Measurements from ENCODE around the gene DEFB110. TPM values are rescaled to one million over a fixed set of nuclear protein-coding genes. Genes with fewer than 3 reads are reported as not detected.

The DEFB110 gene
- polyA plus RNA-seq, 1 of the 3 experiments (the other 2 are of a cell fraction), result not detected

- no peak for TF ChIP-seq GATA2 (CRISPR knock-in tag; IDR thresholded peaks at IDR 0.05)
- no peak for TF ChIP-seq PBX3 (IDR thresholded peaks at IDR 0.05)
- no peak for TF ChIP-seq REST (IDR thresholded peaks at IDR 0.05; ENCODE audit: low read depth, low read length)
- no peak for TF ChIP-seq RXRA (IDR thresholded peaks at IDR 0.05; ENCODE audit: borderline replicate concordance, low read depth)
Measured at GRCh38 chr6:50047026-50047425, 25.2 kb upstream of the DEFB110 start (continued).

GRCh38 chr6:50030777-50031562 lies 9.2 kb upstream of the DEFB110 start:
- peak; percentile 34 for DNase-seq
- H3K4me2 ChIP-seq, result no peak overlapping the region
- no peaks in the 10 kb centered on the region for H3K9me3 ChIP-seq
- H3K9ac ChIP-seq, result no peak overlapping the region
- H3F3A ChIP-seq (replicated peaks; ENCODE audit: insufficient read depth), result no peaks in the 10 kb centered on the region
- H3K4me1 ChIP-seq (ENCODE audit: control insufficient read depth in 1 of 2, insufficient read depth in 2 of 2, low read depth in 1 of 2, low read length in 1 of 2), result no peaks in the 10 kb centered on the region; a peak in 1 of 4 replicates
- H2AFZ ChIP-seq (ENCODE audit: low read depth), result 0 out of 2 replicates have a peak overlapping the region, but pooled peaks have one; percentile 53
- no peaks in the 10 kb centered on the region for H3K27me3 ChIP-seq (ENCODE audit: insufficient read depth)
- H3K4me3 ChIP-seq (ENCODE audit: low read depth in 2 of 2, low read length in 1 of 2), result no peak overlapping the region
- no peaks in the 10 kb centered on the region for H4K20me1 ChIP-seq (ENCODE audit: insufficient read depth)
- WGBS (ENCODE audit: low lambda C conversion rate), result 19% methylated on average over 14 of the region's 18 CpGs
- no peaks in the 10 kb centered on the region for H3K9me2 ChIP-seq
- H3K36me3 ChIP-seq (replicated peaks in 1 of 2; ENCODE audit: control insufficient read depth in 1 of 2, insufficient read depth in 2 of 2, low read length in 1 of 2), result no peaks in the 10 kb centered on the region
- peak; percentile 45 for TF ChIP-seq RAD21 (IDR thresholded peaks at IDR 0.05; ENCODE audit: low read length)
- no peak for TF ChIP-seq GABPA (IDR thresholded peaks at IDR 0.05; ENCODE audit: low read depth)
- TF ChIP-seq MEF2A (IDR thresholded peaks at IDR 0.05; ENCODE audit: borderline replicate concordance, low read depth), result no peak
- TF ChIP-seq SIN3A (IDR thresholded peaks at IDR 0.05; ENCODE audit: borderline replicate concordance, low read depth, low read length), result no peak
- no peak for TF ChIP-seq POLR2AphosphoS5 (IDR thresholded peaks at IDR 0.05; ENCODE audit: low read depth, low read length)
- no peak for TF ChIP-seq USF1 (IDR thresholded peaks at IDR 0.05; ENCODE audit: borderline replicate concordance, low read depth)
- TF ChIP-seq CTCF (IDR thresholded peaks at IDR 0.05), result peak; percentile 60
- no peaks in the 10 kb centered on the region for H3K79me2 ChIP-seq (ENCODE audit: insufficient read depth)
- H3K27ac ChIP-seq (ENCODE audit: low read depth in 2 of 2, low read length in 1 of 2), result no peak overlapping the region
- CTCF ChIA-PET, result interaction anchor here (0.8 to 2.0 kb wide), 8 partner anchors 12 to 411 kb away, joined by 3 to 5 read pairs (median 3); no protein-coding TSS in a partner anchor
- POLR2A ChIA-PET, result no interaction called here
